DOHH2 (cell line): Measurements from ENCODE around the gene CMSS1.

Experiments used
- CTCF ChIP-seq: fragments of 200-600 bp; sonication (generic); IDR thresholded peaks from one replicate; pipeline ENCODE4 v1.5.1; 2014; ENCODE audit warnings: antibody characterized with exemption, mild to moderate bottlenecking, low read depth, low read length; ENCODE audit not compliant: poor library complexity, severe bottlenecking
- EZH2phosphoT487 ChIP-seq: fragments of 200-600 bp; sonication (generic); IDR thresholded peaks from 2 replicates; pipeline ENCODE4 v1.6.1; 2017; ENCODE audit warnings: borderline replicate concordance, mild to moderate bottlenecking, antibody characterized with exemption, low read length, moderate library complexity, mixed read lengths

GRCh38 chr3:99951701-99952100 lies 134.0 kb downstream of the CMSS1 start:
- no peak for TF ChIP-seq CTCF
- no peak for TF ChIP-seq EZH2phosphoT487
